Gastrocnemius medialis (tissue), 4 donors: ENCODE measurements around the gene NUCB2. TPM values are rescaled to one million over a fixed set of nuclear protein-coding genes. Genes with fewer than 3 reads are reported as not detected.

ENCODE experiments used
- ATAC-seq, 2 donors: fragments of 150-250 bp; one replicate each; pipeline ENCODE4 v1.9.1; 2016
- DNase-seq, 2 donors: peaks; one replicate each; pipeline ENCODE4 v3.0.0-alpha.2; 2019
- H3K27ac ChIP-seq, 4 donors: fragments of 200-600 bp; sonication (generic); 1 replicate in 1 of 4; 2 replicates in 3 of 4; pipeline ENCODE4 v1.5.1; 2016 to 2018; ENCODE audit warnings: mild to moderate bottlenecking in 2 of 4, moderate library complexity in 1 of 4
- H3K27me3 ChIP-seq, 3 donors: fragments of 200-600 bp; sonication (generic) in 2 of 3; 1 replicate in 1 of 3; 2 replicates in 2 of 3; pipeline versions ENCODE4 v1.5.1 to v1.6.0; 2016 to 2019; ENCODE audit warnings: mild to moderate bottlenecking in 1 of 3, moderate library complexity in 1 of 3
- H3K36me3 ChIP-seq, 2 donors: fragments of 200-600 bp; sonication (generic) in 1 of 2; one replicate each; pipeline ENCODE4 v1.5.1; 2017 to 2018
- H3K4me1 ChIP-seq, 2 donors: fragments of 200-600 bp; sonication (generic) in 1 of 2; one replicate each; pipeline ENCODE4 v1.5.1; 2016 to 2017; ENCODE audit warnings: mild to moderate bottlenecking in 2 of 2
- H3K4me3 ChIP-seq, 4 donors: fragments of 200-600 bp; sonication (generic) in 3 of 4; 1 replicate in 1 of 4; 2 replicates in 3 of 4; pipeline ENCODE4 v1.5.1; 2016 to 2019; ENCODE audit warnings: mild to moderate bottlenecking in 2 of 4
- H3K9me3 ChIP-seq, 3 donors: fragments of 200-600 bp; sonication (generic) in 2 of 3; 1 replicate in 1 of 3; 2 replicates in 2 of 3; pipeline ENCODE4 v1.5.1; 2016 to 2019
- POLR2A ChIP-seq, 2 donors: fragments of 450-650 bp; IDR thresholded peaks; one replicate each; pipeline ENCODE4 v1.6.1; 2017; ENCODE audit warnings: antibody characterized with exemption in 2 of 2, mild to moderate bottlenecking in 2 of 2, moderate library complexity in 2 of 2
- in situ Hi-C, 4 donors: fragments of 200-750 bp; cut with MboI; loops; one replicate each; pipeline versions ENCODE4 v1.15.0 to v1.8.0; 2017; ENCODE audit warnings: low sequenced_read_pairs in 4 of 4
- intact Hi-C: fragments of 100-400 bp; cut with DNase I; formaldehyde crosslinking; loops from one replicate; pipeline ENCODE4 v1.15.1; 2023; ENCODE audit warnings: low total_unique reads
- total RNA-seq, 4 donors: library from RNA; depleted of rRNA; stranded (reverse); fragments of >200 nt; gene quantifications; one replicate each; pipeline versions ENCODE4 v1.1.0 to v1.2.3, GENCODE V29; 2016
- TF ChIP-seq, protein P1 (sequence below), 5 experiments: fragments of 450-650 bp in 3 of 5; fragments of 200-600 bp in 2 of 5; sonication (generic) in 2 of 5; IDR thresholded peaks in 4 of 5; conservative IDR thresholded peaks in 1 of 5; 1 replicate in 4 of 5; 2 replicates in 1 of 5; pipeline ENCODE4 v1.5.1; 2016 to 2019; ENCODE audit warnings: antibody characterized with exemption in 5 of 5, mild to moderate bottlenecking in 3 of 5, moderate library complexity in 3 of 5

Gene NUCB2
- total RNA-seq, 4 donors from 2014 or later = 15.1 to 59.1 (median 39.1) TPM

- peak; percentile 34 to 60 for ATAC-seq
Observed at GRCh38 chr11:17352950-17353820, 76.6 kb downstream of the NUCB2 start.

DNA sequence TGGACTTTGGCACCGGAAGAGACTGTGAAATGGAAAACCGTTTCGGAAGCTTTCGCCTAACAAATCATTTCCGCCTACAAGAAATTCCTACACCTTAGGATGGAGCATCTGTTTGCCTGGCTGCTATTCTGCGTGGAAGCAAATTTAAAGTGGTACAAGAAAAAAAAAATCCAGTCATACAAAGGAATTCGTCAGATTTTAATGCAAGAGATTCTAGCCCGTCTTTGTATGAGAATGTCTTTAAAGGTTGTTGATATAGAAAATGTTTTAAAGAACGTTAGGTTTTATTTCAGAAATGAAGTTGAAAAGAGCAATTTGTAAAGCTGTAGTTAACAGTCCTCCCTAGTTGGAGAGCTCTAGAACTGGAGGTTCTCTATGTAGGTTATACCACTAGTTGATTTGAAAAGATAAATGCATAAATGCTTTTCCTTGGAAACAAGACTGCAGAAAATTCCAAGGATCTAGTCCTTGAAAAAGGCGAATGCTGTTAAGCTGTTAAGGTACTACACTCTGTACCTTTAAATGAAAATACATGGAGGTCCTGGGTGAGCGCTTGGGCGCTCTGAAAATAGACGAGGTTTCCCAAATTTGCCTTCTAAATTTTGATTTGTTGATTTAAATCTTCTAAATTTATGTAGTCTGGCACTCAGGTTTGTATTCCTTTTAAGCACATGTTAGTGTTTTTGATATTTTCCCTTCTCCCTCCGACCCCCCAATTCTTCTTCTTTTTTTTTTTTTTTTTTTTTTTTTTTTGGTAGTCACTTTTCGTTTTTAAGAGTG lies 77.5 kb downstream of the NUCB2 start:
- peaks cover 17 to 24% of the 10 kb centered on the region in 2 donors for H3K4me1 ChIP-seq
- H3K36me3 ChIP-seq = no peaks in the 10 kb centered on the region
- no peak for TF ChIP-seq POLR2A (IDR thresholded peaks at IDR 0.05)
- TF ChIP-seq, protein P1, sequence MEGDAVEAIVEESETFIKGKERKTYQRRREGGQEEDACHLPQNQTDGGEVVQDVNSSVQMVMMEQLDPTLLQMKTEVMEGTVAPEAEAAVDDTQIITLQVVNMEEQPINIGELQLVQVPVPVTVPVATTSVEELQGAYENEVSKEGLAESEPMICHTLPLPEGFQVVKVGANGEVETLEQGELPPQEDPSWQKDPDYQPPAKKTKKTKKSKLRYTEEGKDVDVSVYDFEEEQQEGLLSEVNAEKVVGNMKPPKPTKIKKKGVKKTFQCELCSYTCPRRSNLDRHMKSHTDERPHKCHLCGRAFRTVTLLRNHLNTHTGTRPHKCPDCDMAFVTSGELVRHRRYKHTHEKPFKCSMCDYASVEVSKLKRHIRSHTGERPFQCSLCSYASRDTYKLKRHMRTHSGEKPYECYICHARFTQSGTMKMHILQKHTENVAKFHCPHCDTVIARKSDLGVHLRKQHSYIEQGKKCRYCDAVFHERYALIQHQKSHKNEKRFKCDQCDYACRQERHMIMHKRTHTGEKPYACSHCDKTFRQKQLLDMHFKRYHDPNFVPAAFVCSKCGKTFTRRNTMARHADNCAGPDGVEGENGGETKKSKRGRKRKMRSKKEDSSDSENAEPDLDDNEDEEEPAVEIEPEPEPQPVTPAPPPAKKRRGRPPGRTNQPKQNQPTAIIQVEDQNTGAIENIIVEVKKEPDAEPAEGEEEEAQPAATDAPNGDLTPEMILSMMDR (IDR thresholded peaks at IDR 0.05 in 4 of 5, conservative IDR thresholded peaks at IDR 0.05 in 1 of 5) = no peak
- H3K4me3 ChIP-seq = peak overlapping the region; percentile 52 to 65 (median 60)
- peaks cover 16 to 27% (median 25%) of the 10 kb centered on the region in 3 donors for H3K27me3 ChIP-seq
- intact Hi-C loops = loop anchor here (1.0 to 10.0 kb wide), 5 partner anchors 30 to 277 kb away; partner anchors contain the start of genes NUCB2, PIK3C2A and RPS13
- H3K27ac ChIP-seq = peak overlapping the region; percentile 39 to 68 (median 50)
- in situ Hi-C loops = no loop called here
- no peaks in the 10 kb centered on the region for H3K9me3 ChIP-seq
- ATAC-seq (peak in 1 of 2 donors; percentile 3), DNase-seq (no peak)

More at GRCh38 chr11:17352950-17353820, 76.6 kb downstream of the NUCB2 start:
- no peaks in the 10 kb centered on the region for H3K9me3 ChIP-seq
- H3K36me3 ChIP-seq = no peaks in the 10 kb centered on the region
- TF ChIP-seq POLR2A (IDR thresholded peaks at IDR 0.05) = no peak
- TF ChIP-seq, protein P1 (IDR thresholded peaks at IDR 0.05 in 4 of 5, conservative IDR thresholded peaks at IDR 0.05 in 1 of 5) = no peak
- in situ Hi-C loops (no loop called here), intact Hi-C loops (loop anchor here (2.0 to 10.0 kb wide), 3 partner anchors 76 to 276 kb away; partner anchors contain the start of genes NUCB2, PIK3C2A and RPS13)
- peak overlapping the region; percentile 52 to 65 (median 60) for H3K4me3 ChIP-seq
- peaks cover 16 to 27% (median 25%) of the 10 kb centered on the region in 3 donors for H3K27me3 ChIP-seq
- peak overlapping the region; percentile 39 to 68 (median 50) for H3K27ac ChIP-seq
- peak in 1 of 2 donors; percentile 36 for DNase-seq
- H3K4me1 ChIP-seq = peaks cover 17 to 24% of the 10 kb centered on the region in 2 donors

GRCh38 chr11:17354601-17354991 lies 78.1 kb downstream of the NUCB2 start:
- ATAC-seq (peak; percentile 62 to 66), DNase-seq (peak; percentile 32 to 54)
- Histone ChIP-seq H3K4me3 (no peak overlapping the region), H3K27me3 (peaks cover 16 to 27% (median 25%) of the 10 kb centered on the region in 3 donors), H3K4me1 (peaks cover 17 to 24% of the 10 kb centered on the region in 2 donors), H3K27ac (no peak overlapping the region), H3K9me3 (no peaks in the 10 kb centered on the region), H3K36me3 (no peaks in the 10 kb centered on the region)
- TF ChIP-seq POLR2A (IDR thresholded peaks at IDR 0.05) = no peak
- TF ChIP-seq, protein P1 (IDR thresholded peaks at IDR 0.05 in 4 of 5, conservative IDR thresholded peaks at IDR 0.05 in 1 of 5) = peak; percentile 41 to 72 (median 56)
- intact Hi-C loops (loop anchor here (1.0 to 10.0 kb wide), 4 partner anchors 30 to 277 kb away; partner anchors contain the start of genes PIK3C2A and RPS13), in situ Hi-C loops (no loop called here)

DNA sequence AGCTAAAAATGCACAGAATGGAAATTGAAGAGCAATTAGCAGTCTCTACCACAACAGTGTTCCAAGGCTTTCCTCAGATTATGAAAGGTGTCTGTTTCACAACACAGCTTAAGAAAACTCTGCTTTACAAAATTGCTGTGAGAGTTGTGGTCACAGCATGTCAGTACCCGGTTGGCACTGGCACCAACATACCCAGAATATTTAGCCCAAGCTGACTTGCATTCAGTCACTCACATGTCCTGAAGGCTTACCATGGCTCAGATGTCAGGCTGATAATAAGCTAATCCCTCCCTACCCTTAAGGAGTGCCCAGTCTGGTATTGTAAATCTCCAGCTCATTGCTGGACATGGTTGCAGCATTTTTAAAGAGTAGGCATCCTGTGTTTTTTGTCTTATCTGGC lies 90.0 kb downstream of the NUCB2 start:
- in situ Hi-C loops = no loop called here
- no peak overlapping the region for H3K4me3 ChIP-seq
- DNase-seq (no peak), ATAC-seq (peak; percentile 28 to 36)
- H3K36me3 ChIP-seq = peaks cover 0 to 33% of the 10 kb centered on the region in 2 donors
- H3K27me3 ChIP-seq = no peaks in the 10 kb centered on the region
- TF ChIP-seq POLR2A (IDR thresholded peaks at IDR 0.05) = no peak
- TF ChIP-seq, protein P1 (IDR thresholded peaks at IDR 0.05 in 4 of 5, conservative IDR thresholded peaks at IDR 0.05 in 1 of 5) = no peak
- H3K27ac ChIP-seq = no peak overlapping the region
- intact Hi-C loops = no loop called here
- H3K9me3 ChIP-seq = peaks cover 0 to 9% (median 0%) of the 10 kb centered on the region in 3 donors
- peaks cover 0 to 9% of the 10 kb centered on the region in 2 donors for H3K4me1 ChIP-seq
